UCSD-AML1 (cell line): Measurements from ENCODE around the gene PXDN.

Source experiments
- DNase-seq: peaks from one replicate; lab custom pipeline; 2025; ENCODE audit not compliant: unreplicated experiment; lab: John Stamatoyannopoulos, UW

Gene PXDN

DNA sequence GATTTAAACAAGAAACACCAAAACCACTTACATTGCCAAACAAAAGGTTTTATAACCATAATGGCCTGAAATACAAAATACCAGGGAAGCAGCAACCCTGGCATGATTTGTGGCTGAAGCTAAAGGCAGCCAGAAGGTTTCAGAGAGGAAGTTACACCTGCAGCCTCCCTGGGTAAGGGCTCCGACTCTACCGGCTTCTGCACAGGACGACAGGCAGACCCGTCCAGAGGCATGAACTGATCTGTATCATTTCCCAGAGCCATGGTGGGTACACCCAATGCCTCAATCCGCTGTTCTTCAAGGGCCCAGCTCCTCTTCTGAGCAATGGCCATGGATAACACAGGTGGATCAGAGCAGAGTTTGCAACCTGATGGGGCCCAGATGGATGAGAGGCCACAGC lies 71.6 kb downstream of the PXDN start:
- DNase-seq = no peak

- DNase-seq = no peak
Measured at GRCh38 chr2:1671916-1672315, 72.4 kb downstream of the PXDN start.

DNA sequence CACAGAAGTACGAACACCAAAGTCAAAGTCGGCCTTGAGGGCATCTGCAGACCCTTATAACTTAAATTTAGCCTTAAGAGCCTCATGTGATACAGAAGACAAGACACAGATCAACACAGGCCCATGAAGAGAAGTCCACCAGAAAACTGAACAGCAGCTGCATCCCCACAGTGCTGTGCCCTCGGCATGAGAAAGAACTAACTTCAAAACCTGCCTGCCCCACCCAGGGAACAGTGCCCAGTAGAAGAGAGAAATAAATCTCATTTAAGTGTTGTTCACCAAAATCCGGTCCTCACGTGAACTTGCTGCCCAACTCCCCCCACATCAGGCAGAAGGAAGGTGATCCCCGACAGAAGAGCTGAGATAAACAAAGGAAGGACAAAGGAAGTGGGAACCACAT lies 73.7 kb downstream of the PXDN start:
- DNase-seq = no peak

DNA sequence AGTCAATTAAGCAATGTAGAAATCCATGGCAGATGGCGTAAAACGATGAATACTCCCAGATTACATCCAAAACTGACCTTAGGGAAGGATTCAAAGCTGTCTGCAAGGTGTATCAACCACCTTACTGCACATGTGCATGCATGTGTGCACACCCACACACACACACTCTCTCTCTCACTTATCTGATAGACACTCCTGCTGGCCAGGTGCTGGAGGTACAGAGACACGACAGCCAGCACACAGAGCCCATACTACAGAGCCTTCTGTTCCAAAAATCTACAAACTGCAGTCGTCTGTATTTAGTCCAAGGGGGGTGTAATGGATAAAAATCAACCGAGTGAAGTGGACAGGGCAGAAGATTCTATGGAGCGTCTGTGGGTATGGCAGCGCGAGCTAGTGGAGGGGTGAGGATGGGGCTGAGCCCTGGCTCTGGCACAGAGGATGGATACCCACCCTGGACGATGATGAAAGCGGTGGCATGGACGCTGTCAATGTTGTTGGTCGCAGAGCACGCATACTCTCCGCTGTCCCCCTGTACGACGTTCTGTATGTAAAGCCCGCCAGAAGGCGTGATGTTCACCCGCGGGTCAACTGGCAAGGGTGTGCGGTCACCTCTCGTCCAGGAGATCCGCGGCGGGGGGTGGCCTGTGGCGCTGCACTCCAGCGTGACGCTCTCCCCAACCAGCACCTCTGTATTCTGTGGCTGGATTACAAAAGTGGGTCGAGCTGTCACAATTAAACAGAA lies 78.4 kb downstream of the PXDN start:
- DNase-seq = no peak

DNA sequence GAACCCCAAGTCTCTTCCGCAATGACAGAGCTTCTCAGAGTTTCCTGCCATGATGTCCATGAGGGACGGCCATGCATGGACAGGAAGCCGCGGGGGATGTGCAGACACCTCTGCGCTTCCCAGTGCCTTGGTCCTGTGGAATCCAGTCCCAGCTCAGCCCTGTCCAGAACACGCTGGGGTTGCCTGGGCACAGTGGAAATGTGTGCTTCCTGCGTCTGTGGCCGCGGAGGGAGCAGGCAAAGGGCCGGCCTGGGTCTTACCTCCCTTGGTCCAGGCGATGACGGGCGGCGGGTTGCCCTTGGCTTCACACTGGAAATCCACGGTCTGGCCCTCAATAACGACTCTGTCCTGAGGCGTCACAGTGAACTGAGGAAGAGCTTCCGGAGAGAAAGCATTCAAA lies 79.6 kb downstream of the PXDN start:
- DNase-seq = no peak

- no peak for DNase-seq
Measured at GRCh38 chr2:1664076-1664605, 80.2 kb downstream of the PXDN start.

DNA sequence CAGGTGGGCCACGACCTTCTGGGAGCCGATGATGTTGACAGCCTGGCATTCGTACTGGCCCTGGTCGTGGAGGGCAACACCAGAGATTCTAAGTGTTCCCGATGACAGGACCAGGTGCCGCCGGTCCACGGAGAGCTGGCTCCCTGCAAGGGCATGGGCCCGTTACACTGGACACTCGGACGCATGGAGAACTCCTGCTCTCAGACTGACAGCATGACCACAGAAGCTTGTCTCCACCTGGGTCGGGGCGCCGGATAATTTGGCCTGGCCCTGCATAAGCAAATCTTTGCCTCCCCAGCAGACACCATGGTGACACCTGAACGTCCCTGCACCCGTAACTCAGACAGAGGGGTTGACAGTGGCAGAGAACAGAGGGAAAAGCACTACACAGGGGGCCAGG lies 80.7 kb downstream of the PXDN start:
- DNase-seq = no peak

- no peak for DNase-seq
Measured at GRCh38 chr2:1662606-1663180, 81.6 kb downstream of the PXDN start.

GRCh38 chr2:1661891-1662605 lies 82.3 kb downstream of the PXDN start:
- DNase-seq = no peak

DNA sequence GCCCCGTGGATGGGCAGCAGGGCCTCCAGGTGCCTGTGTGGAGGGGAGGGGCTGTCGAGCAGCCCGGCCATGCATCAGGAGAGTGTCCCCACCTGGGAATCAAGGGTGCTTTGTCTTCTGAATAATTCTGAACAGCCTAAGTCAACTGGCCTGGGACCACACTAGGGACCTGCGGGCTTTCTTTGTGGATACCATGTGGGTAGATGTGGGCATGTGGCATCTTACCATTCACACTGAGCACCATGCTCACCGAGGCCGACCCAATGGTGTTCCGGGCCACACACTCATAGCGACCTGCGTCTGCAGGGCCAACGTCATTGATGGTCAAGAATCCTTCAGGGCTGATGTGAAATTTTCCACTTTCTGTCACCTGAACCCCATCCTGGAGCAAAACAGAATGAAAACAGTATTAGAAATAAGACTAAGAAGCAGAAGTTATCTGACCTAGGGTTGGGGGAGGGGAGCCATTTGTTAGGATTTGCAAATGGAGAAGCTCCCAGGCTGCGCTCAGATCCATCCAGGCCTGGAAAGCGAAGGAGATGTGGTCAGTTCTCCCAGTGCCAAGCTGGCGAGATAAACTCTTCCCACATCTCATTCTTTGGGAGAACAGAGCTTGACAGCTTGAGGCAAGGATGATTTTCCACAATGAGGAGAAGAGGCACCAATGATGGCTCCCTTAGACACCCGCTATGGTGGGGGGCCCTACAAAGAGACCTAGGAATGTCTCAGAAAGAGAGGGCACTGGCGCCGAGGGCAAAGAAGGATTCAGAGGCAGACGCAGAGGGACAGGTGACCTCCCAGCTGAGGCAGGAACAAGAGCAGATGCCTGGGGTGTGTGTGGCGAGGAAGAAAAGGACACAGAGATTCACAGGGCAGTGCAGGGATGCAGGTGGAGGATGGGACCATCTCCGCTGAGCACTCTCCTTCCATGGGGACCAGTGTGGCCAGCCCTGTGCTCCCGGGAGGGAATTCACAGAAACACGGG lies 83.4 kb downstream of the PXDN start:
- DNase-seq = no peak

DNA sequence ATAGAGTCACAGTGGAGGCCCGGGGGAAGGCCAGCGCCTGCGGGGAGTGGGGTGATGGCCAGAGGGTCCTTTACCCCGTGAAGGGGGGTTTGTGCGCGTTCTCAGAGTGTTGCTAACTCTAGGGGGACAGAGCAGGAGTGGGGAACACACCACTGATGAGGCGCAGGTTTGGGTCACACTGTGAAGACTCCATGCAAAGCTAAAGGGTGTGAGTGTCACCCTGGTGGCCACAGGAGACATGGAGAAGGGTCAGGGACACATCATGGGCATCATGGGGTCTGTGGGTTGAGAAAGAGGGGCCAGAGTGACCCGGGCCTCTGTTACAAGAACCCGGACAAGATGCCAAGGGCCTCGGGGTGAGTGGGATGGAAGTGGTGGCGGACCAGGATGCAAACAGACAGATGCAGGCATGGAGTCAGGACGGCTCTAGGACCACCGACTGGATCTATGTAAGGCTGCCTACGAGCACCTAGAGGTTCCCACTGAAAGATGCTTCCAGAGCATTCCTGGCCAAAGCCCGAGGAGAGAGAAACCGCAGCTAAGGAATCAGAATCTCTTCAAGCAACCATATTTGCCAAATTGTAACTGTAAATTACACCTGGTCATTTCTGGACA lies 84.3 kb downstream of the PXDN start:
- DNase-seq = no peak

DNA sequence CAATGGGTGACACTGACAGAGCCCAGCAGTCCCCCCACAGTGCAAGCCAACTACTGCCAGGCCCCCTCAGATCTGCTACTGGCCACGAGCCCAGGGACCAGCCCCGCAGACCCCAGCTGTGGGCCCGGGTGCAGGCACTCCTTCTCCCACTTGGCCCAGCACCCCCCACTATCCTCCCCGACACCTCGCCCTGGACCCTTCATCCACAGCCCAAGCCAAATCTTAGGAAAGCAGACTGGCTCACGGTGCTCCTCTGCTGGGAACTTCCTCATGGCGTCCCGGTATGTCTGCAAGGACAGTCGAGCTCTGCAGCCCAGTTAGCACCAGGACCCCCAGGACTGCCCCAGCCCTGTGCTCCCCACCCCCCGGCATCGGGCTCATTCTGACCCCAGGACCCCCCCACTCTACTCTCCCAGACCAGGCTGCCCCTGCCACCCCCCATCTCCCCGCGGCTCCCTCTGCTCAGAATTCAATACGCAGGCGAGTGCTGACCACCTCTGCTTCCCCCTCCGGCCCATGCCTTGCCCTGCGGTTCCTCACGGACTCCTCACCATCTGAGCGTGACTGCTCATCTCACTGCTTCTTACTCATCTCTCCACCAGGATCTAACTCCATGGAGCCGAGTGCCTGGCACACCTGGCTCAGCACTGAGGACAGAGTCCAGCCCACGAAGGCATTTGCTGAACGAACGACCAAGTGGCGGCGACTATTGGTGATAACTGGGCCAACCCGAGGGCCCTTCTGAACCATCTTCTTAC lies 85.7 kb downstream of the PXDN start:
- DNase-seq = no peak

DNA sequence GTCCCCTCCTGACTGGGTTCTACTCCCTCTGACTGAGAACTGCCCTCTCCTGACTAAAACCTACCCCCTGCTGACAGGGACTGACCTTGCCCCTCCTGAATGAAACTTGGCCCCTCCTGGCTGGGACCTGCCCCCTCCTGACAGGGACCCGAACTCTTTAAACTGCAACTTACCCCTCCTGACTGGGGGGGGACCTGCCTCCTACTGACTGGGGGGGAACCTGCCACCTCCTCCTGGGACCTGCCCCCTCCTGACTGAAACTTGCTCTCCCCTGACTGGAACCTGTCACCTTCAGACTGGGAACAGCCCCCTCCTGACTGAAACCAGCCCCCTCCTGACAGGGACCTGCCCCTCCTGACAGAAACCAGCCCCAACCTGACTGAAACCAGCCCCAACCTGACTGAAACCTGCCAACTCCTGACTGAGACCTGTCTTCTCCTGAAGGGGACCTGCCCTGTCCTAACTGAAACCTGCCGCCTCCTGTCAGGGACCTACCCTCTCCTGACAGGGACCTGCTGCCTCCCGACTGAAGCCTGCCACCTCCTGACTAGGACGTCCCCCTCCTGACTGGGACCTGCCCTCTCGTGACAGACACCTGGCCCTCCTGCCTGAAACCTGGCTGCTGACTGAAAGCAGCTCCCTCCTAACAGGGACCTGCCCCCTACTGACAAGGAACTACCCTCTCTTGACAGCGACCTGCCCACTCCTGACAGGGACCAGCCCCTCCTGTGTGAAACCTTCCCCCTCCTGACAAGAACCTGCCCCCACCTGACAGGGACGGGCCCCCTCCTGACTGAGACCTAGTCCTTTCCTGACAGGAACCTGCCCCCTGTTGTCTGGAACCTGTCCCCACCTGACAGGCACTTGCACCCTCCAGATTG lies 87.1 kb downstream of the PXDN start:
- DNase-seq = no peak

GRCh38 chr2:1656326-1656960 lies 87.9 kb downstream of the PXDN start:
- no peak for DNase-seq

DNA sequence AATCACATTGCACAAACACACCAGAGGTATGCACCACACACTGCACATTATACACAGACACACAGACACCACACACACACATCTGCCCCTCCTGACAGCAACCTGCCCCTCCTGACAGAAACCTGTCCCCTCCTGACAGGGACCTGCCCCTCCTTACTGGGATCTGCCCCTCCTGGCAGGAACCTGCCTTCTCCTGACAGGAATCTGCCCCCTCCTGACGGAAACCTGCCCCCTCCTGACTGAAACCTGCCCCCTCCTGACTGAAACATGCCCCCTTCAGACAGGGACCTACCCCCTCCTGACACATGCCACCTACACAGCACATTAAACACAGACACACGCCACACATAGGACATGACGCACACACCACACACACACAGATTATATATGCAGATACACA lies 88.9 kb downstream of the PXDN start:
- no peak for DNase-seq

DNA sequence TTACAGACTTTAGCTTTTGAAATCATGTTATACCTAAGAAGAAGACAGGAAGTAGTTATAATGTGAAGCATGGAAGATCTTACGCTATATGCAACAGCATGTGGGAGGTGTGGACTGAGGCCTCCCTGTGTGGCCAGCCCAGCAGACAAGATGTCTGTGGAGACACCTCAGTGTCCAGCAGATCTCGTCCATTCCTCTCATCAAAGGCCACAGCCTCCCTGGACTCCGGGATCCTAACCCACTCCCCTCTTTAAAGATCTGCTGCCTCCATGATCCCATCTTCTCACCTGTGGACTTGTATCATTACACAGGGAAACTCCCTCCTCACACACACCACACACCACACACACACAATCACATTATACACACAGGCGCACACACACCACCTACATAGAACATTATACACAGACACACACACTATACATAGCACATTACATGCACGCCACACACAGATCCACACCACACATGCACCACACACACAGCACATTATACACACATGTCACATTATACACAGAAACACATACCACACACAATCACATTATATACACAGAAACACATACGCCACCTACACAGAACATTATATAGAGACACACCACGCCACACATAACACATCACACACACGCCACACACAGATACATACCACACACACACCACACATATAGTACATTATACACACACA lies 89.5 kb downstream of the PXDN start:
- no peak for DNase-seq

DNA sequence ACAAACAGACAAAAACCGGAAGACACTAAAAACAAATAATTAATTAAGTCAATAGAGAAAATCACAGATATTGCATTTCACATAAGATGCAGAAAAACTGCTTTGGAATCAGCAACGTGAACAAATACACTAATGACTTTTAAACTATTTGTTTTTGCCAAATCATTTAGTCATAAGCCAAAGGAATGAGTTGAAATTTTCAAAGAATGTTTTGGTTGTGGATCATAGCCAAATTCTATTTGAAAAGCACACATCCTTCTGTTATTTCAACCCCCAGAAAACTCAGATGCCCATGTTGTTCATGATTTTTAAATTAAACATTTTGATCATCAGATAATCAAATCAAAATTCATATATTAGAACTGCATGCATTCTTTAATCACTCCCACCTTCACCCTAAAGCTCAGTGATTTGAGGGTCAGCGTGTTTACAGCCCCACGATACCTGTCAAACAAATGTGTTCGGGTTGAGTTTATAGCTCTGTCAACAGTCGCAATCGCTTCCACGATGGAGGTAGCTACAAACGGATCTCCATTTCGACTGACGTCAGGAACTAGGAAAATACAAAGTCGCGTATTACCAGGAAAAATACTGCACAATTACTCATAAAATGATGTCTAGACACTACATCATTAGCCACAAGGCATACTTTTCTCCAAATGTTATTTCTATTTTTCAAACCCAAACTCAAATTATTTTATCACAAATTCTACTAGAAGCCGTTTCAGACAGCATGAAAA lies 90.2 kb downstream of the PXDN start:
- DNase-seq = no peak
